Stimulated activated CD8-positive, alpha-beta memory T cell treated with anti-CD3 and anti-CD28 coated beads, Interleukin-2, amount 100 ng/mL, for 48 hours (primary cell): ENCODE results near the gene MRGPRD.

Source experiments
- DNase-seq, 2 donors: peaks; one replicate each; pipeline ENCODE4 v3.0.0-alpha.2; 2020; ENCODE audit warnings: low read depth in 2 of 2

MRGPRD gene

DNA sequence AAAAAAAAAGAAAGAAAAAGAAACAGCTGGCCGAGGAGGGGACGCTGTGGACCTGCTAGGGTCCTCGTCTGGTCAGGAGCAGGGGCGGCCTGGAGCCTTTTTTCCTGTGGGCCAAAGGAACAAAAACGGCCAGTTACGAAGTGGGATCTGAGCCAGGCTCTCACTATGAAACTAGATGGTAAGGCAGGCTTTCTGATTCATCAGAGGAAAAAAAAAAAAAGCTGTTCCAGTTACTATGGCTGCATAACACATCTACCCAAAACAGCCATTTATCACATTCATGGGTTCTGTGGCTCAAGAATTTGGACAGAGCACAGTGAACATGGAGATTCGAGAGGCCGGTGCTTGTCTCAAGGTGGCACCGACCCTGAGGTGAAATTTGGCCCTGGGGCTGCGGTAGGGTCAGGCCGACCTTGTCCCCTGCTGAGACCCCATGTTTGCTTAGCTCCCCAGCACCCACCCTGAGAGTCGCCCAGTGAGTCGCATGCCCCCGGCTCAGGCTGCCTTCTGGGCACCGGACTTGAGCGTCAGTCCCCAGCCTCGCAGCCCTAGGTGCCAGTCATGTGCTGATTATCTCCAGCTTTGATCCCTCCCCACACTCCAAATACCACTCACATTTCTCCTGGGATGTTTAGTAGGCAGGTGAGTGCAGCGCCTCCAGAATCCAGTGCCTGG, 34.2 kb downstream of the MRGPRD start:
- no peak for DNase-seq

DNA sequence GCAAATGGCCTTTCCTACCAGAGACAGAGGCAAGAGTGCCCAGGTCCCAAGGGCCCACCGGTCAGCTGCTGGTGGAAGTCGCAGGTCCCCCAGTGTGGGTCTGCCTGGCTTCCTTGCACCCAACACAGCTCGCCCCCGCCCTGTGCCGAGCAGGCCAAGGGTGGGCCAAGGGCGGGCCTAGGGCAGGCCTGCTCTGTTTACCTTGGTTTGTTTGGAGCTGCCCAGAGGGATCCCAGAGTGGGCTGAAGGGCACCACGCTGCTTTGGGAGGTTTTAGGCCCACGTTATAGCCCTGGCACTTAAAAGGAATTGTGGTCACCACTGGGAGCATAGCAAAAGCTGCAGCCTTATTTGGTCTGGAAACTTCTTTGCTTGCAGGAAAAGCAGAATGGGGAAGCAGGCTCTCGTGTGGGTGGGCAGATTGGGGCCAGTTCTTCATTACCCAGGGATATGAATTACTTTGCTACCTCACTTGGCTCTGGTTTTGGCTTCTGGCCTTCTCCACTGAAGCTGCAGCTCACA, 38.0 kb downstream of the MRGPRD start:
- DNase-seq = no peak

DNA sequence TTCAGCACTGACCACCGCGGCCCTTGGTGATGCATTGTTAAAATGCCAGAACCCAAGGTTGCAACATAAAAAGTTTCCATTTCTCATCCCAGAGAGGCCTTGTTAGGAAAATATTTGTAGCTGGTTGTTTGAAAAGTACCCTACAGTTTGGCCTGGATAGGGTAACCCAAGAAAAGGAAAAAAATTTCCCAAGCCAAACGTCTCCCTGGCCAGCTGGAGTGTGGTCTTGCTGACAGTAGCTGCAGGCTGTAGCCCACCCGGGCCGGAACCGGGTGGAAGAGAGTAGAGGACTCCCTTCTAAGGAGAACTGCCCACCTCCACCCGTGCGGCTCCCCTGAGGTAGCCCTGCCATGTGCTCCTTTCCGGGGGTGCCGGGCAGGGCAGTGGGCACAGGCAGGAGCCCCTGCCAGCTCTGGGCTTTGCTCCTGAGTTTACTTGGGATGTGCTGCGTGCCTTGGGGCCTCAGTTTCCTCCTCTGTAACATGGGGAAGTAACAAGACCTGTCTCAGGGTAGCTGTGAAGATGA, 38.6 kb downstream of the MRGPRD start:
- no peak for DNase-seq

DNA sequence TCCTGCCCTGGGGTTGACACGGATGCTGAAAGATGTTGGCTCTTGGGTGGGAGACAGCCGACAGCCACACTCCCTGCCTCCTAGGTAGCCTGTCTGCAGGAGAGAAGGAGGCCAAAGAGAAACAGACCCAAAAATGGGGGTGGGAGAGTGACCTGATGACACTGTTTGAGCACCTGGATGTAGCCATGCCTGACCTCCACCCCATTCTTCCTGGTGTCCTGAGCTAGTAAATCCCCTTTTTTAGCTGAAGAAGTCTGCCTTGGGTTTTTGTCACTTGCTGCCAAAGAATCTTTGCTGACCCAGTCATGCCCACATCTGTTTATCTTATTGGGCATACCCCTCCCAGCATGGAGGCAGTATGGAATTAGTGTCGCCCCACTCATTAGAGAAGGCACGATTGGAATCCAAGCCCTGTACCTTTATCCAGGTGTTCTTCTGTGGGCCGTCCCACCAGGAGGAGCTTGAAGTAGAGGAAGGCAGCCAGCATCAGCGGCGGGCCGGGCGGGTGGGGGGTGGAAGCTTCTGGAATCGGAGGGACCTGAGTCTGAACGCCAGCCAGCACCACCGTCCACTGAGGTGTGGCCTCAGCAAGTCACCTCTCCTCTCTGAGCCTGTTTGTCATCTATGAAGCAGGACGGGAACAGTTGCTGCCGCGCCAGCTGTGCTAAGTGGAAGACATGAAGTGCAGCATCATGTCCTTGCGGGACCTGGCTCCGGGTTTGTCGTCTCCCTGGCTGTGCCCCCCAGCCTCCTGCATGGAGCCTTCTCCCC, 39.3 kb downstream of the MRGPRD start:
- no peak for DNase-seq

DNA sequence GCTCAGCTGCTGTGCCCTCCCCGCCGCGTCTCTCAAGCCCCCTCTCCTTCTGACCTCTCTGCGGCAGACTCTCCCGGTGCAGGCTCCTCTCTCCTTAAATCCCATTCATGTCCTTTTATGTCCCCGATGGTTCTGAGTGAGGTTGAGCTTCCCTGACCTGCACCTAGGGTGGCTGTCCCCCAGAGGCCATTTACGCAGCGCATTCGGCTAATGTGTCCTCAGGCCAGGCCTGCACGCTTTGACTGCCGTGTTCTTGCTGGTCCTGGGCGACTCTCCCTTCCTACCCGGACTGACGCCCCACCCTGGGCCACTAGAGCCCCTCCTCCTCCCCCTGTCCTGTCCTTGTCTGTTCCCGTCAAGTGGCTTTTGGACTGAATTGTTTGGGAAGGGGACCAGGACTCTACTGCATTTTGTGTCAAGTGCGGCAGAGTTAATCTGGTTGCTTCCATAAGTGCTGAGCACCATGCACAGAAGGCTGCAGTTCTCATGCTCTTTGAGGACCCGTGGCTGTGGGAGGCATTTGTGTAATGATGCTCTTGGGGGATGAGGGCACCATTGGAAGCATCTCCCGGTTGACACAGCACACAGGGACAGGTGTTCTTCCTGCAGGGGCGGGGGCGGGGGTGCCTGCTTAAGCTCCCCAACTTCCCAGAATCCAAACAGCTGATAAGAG, 40.0 kb downstream of the MRGPRD start:
- DNase-seq = no peak

DNA sequence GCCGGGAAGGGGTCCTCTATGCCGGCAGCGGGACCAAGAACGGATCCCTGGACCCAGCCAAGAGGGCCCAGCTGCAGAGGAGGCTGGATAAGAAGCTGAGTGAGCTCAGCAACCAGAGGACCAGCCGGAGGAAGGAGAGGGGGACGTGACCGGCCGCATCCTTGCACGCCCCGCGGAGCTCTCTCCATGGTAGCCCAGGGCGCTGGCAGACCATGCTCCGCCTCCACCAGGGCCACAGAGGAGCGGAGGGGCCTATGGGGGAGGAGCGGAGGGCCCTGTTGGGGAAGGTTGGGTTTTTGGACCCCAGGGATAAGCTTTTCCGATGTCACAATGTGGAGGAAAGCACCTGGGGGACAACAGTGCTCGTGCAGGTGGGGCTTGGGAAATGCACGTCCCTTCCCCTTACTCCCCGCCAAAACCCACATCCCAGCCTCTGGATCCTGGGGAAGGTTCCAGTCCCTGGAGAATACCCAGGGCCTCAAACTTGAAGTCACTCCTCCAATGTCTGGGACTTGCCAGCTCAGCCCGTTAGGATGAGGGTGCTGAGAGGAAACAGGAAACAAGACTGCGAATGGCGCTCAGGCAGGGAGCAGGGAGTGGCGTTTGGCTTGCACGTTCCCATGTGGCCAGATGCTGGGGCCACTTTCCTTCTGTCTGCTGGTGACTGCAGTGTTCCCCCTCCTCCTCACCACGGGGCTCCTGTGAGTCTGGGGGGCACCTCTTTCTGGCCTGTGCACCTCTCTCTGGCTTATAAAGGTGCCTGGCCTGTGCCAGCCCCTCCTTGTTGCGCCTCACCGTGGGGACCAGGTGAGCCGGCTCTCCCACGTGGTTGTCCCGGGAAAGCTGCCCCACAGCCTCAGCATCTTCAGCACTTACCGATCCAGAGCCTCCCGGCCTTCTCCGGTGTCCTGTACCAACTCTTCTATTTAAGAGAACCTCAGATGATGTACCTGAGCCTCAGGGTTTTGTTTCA, 40.9 kb downstream of the MRGPRD start:
- no peak for DNase-seq

DNA sequence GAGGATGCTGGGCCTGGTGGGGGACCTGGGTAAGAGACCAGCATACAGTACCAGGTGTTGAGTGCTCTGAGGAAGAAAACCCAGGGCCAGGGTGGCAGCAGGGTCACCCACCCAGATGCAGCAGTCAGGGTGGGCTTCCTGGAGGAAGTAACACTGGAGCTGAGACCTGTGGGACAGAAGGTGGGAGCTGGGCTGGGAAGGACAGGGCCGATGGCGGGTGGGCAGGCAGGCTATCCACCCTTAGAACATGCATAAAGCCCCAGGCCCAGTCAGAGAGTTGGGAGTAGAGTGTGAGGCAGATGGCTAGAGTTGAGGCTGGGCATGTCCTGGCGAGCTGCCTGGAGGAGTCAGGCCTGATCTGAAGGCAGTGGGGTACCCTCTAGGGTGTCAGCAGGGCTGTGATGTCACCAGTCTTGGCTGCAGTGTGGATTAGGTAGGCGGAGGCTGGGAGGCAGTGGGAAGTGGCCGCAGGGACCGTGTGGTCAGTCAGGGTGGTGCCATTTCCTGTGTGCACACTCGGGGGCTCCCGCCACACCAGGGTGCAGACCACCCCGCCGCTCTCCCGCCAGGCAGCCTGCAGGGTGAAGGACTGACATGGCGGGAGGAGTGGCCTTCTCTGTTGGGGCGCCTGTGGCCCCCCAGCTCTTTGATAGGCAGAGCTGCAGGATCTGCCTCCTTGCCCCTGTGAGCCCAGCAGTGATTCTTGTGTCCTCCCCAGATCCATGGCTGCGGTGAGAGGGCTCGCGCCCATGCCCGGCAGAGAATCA, 41.8 kb downstream of the MRGPRD start:
- no peak for DNase-seq

DNA sequence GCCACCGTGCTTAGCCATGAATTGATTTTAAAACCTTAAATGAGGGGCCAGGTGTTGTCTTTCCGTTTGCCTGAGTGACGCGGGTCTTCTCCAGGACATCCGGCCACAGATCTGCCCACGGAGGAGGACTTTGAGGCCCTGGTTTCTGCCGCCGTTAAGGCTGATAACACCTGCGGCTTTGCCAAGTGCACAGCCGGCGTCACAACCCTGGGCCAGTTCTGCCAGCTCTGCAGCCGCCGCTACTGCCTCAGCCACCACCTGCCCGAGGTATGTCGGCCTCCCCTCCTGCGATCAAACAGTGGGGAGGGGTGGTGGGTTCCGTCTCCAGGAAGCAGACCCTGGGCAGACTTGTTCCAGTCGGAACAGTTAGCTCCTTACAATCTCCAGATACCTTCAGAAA, 42.7 kb downstream of the MRGPRD start:
- no peak for DNase-seq

DNA sequence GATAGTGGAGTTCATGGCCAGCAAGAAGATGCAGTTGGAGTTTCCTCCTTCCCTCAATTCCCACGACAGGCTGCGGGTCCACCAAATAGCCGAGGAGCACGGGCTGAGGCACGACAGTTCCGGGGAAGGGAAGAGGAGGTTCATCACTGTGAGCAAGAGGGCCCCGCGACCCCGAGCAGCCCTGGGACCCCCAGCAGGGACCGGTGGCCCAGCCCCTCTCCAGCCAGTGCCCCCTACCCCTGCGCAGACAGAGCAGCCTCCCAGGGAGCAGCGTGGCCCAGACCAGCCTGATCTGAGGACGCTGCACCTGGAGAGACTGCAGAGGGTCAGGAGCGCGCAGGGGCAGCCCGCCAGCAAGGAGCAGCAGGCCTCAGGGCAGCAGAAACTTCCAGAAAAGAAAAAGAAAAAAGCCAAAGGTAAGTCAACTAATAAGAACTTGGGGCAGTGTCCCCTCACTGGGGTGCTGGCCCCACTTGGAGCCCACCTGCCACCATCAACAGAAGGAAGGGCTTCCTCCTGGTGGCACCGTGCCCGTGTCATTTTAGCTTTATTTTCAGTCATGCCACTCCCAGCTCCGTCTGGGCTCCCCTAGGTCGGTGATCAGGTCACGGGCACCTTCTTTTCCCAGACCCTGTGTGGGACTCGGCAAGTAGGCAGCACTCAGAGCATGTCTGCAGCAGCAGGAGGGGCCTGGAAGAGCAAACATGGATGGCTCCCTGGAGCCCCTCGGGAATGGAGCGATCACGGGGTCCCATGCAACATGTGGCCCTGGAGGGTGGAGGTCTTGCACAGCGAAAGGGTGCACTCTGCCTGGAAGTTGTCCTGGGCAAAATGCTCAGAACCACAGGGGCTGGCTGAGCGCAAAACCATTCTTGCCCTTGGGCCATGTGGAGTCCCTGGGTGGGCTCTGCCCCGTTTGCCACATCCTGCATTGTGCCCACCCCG, 43.8 kb downstream of the MRGPRD start:
- no peak for DNase-seq

DNA sequence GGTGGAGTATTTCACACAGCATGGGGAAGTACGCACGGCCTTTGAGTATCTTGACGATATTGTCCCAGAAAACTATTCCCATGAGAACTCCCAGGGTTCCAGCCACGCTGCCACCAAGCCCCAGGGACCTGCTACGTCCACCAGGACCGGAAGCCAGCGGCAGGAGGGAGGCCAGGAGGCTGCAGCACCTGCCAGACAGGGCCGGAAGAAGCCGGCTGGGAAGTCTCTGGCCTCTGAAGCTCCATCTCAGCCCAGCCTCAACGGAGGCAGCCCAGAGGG, 44.5 kb downstream of the MRGPRD start:
- no peak for DNase-seq

DNA sequence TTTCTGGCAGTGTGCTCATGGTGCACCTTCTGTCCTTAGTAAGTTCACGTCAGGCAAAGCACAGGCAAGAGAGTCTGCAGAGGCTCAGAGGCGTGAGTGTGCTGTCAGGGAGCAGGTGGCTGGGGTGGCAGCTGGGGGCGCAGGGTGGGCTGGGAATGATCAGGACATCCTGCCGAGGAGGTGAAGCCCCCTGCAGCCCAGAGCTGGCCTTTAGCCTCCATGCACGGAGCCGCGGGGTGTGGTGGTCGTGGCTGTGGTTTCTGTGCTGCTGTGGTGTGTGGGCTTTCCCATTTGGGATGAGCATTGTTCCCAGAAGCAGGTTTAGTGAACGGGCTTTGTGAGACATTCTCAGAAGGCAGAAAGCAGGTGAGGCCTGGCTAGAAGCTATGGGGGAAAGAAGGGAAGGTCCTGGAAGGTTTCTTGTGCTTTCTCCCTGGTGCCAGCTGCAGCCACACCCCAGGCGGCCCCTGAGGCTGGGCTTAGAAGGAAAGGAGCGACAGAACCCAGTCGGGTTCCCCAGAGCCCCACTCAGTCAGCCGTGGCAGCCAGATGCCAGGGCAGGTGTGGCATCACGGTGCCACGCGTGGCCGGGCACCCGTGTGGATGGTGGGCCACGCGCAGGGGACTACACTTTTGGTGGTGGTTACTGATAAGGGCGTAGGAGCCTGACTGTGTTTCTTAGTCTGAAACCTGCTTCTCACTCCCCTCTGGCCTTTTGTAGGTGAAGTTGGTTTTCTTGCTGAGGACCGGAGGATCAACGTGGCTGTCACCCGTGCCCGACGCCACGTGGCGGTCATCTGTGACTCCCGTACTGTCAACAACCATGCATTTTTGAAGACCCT, 45.0 kb downstream of the MRGPRD start:
- DNase-seq = no peak

DNA sequence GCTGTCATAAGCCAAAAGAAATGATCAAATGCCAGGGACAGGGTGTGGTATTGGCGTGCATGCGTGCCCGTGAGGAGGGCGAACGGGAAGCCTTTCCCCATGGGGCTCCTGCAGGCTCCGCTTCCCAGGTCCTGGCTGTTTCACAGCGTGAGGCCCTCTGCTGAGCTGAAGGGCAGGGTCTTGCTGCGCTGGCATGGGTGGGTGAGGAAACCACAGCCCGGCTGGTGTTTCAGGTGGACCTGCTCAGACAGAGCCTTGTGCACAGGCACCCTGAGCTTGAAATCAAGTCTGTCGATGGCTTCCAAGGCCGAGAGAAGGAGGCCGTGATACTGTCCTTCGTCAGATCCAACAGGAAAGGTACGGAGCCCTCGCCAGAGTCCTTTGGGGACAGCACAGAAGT, 45.7 kb downstream of the MRGPRD start:
- DNase-seq = no peak

DNA sequence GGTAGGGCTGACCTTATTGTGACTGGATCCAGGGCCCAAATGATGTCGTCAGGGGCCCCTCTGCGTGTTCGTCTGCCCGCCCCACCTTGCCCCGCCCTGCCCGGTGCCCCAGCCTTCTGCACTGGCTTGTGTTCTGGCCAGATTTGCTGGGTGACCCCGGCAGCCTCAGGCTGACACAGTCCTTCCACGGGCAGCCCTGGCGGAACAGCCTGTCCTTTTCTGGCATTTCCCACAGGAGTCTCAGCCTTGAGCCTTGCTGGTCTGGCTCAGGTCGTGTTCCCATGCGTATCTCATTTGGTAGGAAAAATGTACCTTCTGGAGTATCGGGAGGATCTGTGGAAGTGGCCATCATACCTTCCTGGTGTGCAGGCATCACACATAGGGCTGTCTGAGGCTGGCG, 46.1 kb downstream of the MRGPRD start:
- no peak for DNase-seq

DNA sequence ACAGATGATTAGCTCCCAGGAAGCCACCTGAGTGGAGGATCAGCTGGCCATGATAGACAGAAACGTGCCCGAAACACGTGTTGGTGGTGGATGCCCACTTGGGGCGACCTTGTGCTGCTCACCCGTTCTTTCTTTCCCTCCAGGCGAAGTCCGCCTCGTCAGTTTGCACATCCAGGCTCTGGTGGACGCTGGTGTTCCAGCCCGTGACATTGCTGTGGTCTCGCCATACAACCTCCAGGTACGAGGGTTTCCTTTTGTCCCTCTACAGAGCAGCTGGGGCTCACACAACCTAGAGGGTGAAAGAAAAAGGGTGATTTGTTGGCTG, 46.5 kb downstream of the MRGPRD start:
- no peak for DNase-seq

DNA sequence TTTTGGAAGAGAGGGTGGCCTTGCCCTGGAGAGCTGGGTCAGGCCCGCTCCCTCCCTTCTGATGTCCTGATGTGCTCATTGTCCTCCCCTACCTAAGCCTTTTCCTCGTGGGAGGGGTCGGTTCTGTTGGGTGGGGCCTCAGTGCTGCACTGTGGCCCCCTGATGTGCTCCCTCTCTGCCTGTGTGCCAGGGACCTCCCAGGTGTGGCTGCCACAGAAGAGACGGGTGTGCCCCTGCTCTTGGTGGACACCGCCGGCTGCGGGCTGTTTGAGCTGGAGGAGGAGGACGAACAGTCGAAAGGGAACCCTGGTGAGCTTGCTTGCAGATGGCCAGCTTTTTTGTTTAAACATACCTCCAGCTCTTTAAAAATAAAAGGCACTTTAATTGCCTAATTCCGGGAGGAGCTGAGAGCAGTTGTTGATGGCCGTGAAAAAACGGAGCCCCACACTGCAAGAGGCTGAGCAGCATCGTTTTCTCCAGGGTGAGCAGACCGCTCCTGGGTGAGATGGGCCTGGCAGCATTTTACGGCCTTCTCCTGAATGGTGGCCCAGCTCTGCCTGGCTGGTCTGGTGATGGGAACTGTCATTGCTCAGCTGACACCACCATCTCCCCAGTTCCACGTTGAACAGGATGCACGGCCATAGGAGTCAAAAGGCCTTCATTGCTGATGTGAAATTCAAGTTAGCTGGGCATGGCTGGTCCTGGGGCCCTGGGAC, 47.0 kb downstream of the MRGPRD start:
- no peak for DNase-seq

DNA sequence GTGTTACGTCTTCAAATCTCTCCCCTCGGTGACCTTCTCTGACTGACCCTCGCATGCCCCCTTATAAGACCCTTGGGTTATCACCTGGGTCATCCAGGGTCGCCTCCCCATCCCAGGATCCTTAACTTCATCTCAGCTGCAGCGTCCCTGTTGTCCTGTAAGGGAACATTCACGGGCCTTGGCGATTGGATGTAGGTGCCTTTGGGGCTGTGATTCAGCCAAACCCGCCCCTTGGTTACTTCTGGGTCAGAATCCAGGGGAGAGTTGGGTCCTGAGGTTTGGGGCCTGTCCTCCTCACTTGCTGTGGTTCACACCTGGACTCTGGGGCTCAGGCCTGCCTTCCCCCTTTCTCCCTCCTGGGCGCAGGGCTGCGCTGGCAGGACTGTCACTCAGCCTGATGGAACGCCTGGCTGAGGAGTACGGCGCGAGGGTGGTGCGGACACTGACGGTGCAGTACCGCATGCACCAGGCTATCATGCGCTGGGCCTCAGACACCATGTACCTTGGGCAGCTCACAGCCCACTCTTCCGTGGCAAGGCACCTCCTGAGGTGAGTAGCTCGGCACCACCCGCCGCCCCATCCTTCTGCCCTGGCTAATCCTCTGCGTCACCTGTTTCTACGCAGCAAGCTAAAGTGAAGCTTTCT, 47.7 kb downstream of the MRGPRD start:
- no peak for DNase-seq

DNA sequence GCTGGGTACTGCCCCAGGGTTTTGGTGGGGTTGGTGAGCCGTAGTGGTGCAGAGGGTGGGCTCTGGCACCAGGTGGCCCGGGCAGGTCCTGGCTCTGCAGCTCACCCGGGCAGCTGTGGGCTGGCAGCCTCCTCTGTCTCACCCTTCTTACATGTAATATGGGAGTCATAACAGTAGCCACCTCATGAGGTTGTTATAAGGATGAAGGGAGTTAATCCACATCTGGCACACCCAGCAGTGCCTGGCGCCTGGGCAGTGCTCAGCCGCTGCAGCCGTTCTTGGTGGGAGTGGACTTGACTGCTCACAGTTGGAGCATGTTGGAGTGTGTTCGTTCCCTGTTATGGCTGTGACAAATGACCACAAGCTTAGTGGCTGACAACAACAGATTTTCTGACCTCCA, 48.4 kb downstream of the MRGPRD start:
- no peak for DNase-seq

DNA sequence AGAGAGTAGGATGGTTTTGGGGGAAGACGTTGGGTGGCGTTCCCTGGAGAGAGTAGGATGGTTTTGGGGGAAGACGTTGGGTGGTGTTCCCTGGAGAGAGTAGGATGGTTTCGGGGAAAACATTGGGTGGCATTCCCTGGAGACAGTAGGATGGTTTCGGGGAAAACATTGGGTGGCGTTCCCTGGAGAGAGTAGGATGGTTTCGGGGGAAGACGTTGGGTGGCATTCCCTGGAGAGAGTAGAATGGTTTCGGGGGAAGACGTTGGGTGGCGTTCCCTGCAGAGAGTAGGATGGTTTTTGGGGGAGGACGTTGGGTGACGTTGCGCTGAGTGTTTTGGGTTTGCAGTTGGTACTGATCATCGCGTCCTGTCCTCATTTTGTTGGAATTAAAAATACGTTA, 48.9 kb downstream of the MRGPRD start:
- DNase-seq = no peak
